T-helper 1 cell treated with Interleukin-12 subunit alpha and Interleukin-12 subunit beta and Interleukin-4 antibody, amounts not matched to agents 30 μg/mL and 1 μg/mL, for 36 hours (primary cell): Measurements from ENCODE around the gene FAM234B.
A peak's percentile ranks its signal among the peaks of the same experiment; 100 is the strongest.

Experiments used
- H3K27ac Mint-ChIP-seq: one replicate; pipeline ENCODE4 v1.8.0; 2021; ENCODE audit warnings: mild to moderate bottlenecking, mixed read lengths
- H3K27me3 Mint-ChIP-seq: one replicate; pipeline ENCODE4 v1.8.0; 2021; ENCODE audit warnings: low read depth, mixed read lengths
- H3K36me3 Mint-ChIP-seq: one replicate; pipeline ENCODE4 v1.8.0; 2021; ENCODE audit warnings: low read depth, mixed read lengths
- H3K4me1 Mint-ChIP-seq: one replicate; pipeline ENCODE4 v1.8.0; 2021; ENCODE audit warnings: low read depth, mixed read lengths
- H3K4me3 Mint-ChIP-seq: one replicate; pipeline ENCODE4 v1.8.0; 2021; ENCODE audit warnings: mild to moderate bottlenecking, moderate library complexity, mixed read lengths
- H3K9me3 Mint-ChIP-seq: one replicate; pipeline ENCODE4 v1.8.0; 2021; ENCODE audit warnings: mixed read lengths

FAM234B gene, protein sequence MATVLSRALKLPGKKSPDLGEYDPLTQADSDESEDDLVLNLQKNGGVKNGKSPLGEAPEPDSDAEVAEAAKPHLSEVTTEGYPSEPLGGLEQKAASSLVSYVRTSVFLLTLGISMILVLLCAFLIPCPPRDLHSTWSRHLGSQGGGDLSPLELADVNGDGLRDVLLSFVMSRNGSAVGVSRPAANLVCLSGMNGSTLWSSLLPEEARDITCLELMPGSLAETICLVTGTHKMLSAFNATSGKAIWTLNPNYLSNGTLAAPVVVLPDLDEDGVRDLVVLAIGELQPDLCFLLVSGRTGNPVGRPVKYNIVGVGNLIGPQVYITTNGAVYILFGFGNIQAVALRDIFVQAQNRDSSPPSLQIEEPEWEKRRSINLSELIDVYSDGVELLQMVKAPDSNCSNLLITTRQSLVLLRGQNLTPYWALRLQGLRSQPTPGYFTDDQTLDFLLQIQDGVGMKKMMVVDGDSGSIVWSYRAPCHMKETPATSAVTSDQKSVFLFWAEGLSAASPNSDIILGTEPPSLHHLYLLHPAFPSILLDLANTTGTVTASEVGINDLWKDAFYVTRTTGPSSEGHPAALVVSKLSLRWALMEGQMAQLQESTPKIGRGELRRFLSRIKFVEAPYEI

GRCh38 chr12:13044002-13044905 lies at the start of gene FAM234B:
Gene FAM234B, plus strand, starts transcription at chr12:13044381. Its CDS starts 23 bp downstream, at chr12:13044404.
- Mint-ChIP-seq H3K4me3 (peak within 1 kb of the TSS; percentile 81), H3K27me3 (peaks cover 23% of the 10 kb centered on the region), H3K9me3 (no peaks in the 10 kb centered on the region), H3K36me3 (no peaks in the 10 kb centered on the region), H3K4me1 (peaks cover 8% of the 10 kb centered on the region), H3K27ac (no peak within 1 kb of the TSS)

- Mint-ChIP-seq H3K27me3 (no peaks in the 10 kb centered on the region), H3K27ac (no peak overlapping the region), H3K9me3 (no peaks in the 10 kb centered on the region), H3K36me3 (no peaks in the 10 kb centered on the region), H3K4me3 (no peak overlapping the region), H3K4me1 (peaks cover 21% of the 10 kb centered on the region)
These were observed 49.1 kb upstream of the FAM234B start for GRCh38 chr12:12995088-12995487.

DNA sequence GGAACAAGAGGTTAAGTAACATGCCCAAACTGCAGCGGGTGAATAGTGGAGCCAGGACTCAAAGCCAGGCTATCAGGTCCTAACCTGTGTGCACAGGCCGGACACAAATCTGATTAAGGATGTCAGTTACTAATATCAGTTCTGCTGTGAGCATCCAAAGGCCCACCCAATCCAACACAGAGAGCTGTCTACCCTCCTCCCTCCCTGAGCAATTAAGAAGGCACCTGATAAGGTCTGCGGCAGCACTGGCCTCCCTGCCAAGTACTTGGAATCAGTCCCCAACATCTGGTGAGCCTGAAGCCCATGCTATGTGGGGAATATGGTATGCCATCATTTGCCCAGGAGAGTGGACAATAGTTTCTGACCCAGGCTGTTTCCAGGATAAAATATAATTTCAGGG lies 48.0 kb upstream of the FAM234B start:
- no peak overlapping the region for H3K4me3 Mint-ChIP-seq
- no peaks in the 10 kb centered on the region for H3K36me3 Mint-ChIP-seq
- no peak overlapping the region for H3K27ac Mint-ChIP-seq
- H3K27me3 Mint-ChIP-seq = no peaks in the 10 kb centered on the region
- H3K9me3 Mint-ChIP-seq = no peaks in the 10 kb centered on the region
- peaks cover 25% of the 10 kb centered on the region for H3K4me1 Mint-ChIP-seq

- no peak overlapping the region for H3K4me3 Mint-ChIP-seq
- H3K27ac Mint-ChIP-seq = no peak overlapping the region
- H3K9me3 Mint-ChIP-seq = no peaks in the 10 kb centered on the region
- no peaks in the 10 kb centered on the region for H3K36me3 Mint-ChIP-seq
- peaks cover 28% of the 10 kb centered on the region for H3K4me1 Mint-ChIP-seq
- peaks cover 6% of the 10 kb centered on the region for H3K27me3 Mint-ChIP-seq
These were observed 47.0 kb upstream of the FAM234B start for GRCh38 chr12:12997156-12997555.

DNA sequence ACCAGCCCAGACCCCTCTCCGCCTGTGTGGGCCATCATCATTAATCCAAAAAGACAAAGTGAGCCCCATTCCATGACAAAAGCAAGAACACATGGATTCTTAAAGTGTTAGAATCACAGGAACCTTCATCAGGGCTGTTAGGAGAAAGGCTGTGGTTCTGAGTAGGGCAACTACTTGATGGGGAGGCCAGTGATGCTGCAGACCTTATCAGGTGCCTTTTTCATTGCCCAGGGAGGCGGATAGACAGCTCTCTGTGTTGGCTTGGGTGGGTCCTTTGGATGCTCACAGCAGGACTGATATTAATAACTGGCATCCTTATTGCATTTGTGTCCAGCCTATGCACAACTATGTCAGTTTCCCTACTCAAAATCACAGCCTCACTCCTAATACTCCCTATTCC lies 46.4 kb upstream of the FAM234B start:
- peaks cover 12% of the 10 kb centered on the region for H3K27me3 Mint-ChIP-seq
- peaks cover 27% of the 10 kb centered on the region for H3K4me1 Mint-ChIP-seq
- H3K36me3 Mint-ChIP-seq = no peaks in the 10 kb centered on the region
- no peak overlapping the region for H3K27ac Mint-ChIP-seq
- no peak overlapping the region for H3K4me3 Mint-ChIP-seq
- no peaks in the 10 kb centered on the region for H3K9me3 Mint-ChIP-seq

DNA sequence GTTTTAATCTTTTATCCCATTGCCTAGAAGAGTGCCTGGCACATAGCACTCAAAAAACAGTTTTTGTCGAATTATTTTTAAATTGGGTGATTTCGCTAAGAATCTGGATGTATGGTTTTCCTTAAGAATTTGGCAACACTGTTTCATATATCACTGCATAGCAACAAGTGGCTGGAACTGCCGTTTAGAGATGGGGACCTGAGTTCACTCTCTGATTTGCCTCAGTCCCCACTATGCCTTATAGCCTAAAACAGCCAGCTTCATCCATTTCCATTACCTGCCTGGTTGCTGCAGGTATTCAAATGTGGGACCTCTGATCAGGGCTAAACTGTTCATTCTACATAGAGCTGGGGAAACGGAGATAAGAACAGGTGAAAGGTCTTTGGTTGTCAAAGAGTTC lies 45.9 kb upstream of the FAM234B start:
- Mint-ChIP-seq H3K4me3 (no peak overlapping the region), H3K27me3 (peaks cover 17% of the 10 kb centered on the region), H3K4me1 (peaks cover 23% of the 10 kb centered on the region), H3K9me3 (no peaks in the 10 kb centered on the region), H3K27ac (no peak overlapping the region), H3K36me3 (no peaks in the 10 kb centered on the region)

DNA sequence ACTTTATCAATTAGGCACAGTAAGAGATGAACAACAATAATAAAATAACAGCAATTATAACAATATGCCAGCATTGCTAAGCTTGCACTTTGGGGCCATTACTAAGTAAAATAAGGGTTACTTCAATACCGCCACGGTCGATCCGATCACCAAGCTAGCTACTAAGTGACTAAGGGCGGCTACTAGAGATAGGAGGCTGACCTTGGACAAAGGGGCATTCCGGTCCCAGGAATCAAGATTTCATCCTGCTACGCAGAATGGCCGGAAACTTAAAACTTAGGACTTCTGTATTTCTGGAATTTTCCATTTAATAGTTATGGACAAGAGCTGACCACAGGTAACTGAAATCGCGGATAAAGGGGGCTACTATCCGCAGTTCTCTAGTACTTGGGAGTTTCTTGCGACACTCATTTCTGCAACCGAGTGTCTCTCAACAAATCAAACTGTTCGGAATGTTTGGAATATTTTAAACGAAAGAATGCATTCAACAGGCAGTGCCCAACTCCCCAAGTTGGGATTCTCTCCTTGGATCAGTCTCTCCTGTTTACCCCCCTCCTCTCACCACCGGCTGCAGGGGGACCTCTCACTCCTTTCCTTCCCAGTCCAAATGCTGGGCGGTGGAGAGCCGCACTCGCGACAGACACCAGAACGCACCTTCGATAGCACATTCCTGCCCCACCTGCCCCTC lies 44.8 kb upstream of the FAM234B start:
- H3K27me3 Mint-ChIP-seq = peaks cover 26% of the 10 kb centered on the region
- H3K9me3 Mint-ChIP-seq = no peaks in the 10 kb centered on the region
- H3K4me3 Mint-ChIP-seq = peak overlapping the region; percentile 88
- H3K36me3 Mint-ChIP-seq = no peaks in the 10 kb centered on the region
- H3K27ac Mint-ChIP-seq = peak overlapping the region; percentile 69
- H3K4me1 Mint-ChIP-seq = peaks cover 23% of the 10 kb centered on the region

- no peaks in the 10 kb centered on the region for H3K9me3 Mint-ChIP-seq
- H3K36me3 Mint-ChIP-seq = no peaks in the 10 kb centered on the region
- H3K27ac Mint-ChIP-seq = peak within 1 kb of the TSS; percentile 81
- peaks cover 23% of the 10 kb centered on the region for H3K4me1 Mint-ChIP-seq
- H3K27me3 Mint-ChIP-seq = peaks cover 33% of the 10 kb centered on the region
- peak within 1 kb of the TSS; percentile 88 for H3K4me3 Mint-ChIP-seq
These were observed 44.1 kb upstream of the FAM234B start, which contains the start of gene HEBP1 for GRCh38 chr12:12999959-13000615. Gene HEBP1, minus strand, starts transcription at chr12:13000265. Its CDS starts 151 bp downstream, at chr12:13000114.

DNA sequence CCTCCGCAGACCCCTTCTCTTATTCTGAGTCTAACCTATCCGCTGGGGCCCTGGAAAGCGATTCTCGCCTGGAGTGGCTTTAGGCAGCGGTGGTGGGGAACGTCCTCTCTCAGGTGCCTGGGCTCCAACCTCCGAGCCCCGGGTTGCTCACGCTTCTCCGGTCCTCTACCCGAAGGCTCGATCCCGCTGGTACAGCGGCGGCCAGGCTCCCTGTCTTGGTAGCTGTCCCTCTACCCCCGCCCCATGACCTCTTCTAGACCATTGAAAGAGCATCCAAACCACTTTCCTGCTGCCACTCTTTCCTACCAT lies 43.6 kb upstream of the FAM234B start:
- H3K36me3 Mint-ChIP-seq = no peaks in the 10 kb centered on the region
- H3K4me3 Mint-ChIP-seq = peak overlapping the region; percentile 88
- peaks cover 23% of the 10 kb centered on the region for H3K4me1 Mint-ChIP-seq
- no peaks in the 10 kb centered on the region for H3K9me3 Mint-ChIP-seq
- peaks cover 38% of the 10 kb centered on the region for H3K27me3 Mint-ChIP-seq
- peak overlapping the region; percentile 81 for H3K27ac Mint-ChIP-seq

DNA sequence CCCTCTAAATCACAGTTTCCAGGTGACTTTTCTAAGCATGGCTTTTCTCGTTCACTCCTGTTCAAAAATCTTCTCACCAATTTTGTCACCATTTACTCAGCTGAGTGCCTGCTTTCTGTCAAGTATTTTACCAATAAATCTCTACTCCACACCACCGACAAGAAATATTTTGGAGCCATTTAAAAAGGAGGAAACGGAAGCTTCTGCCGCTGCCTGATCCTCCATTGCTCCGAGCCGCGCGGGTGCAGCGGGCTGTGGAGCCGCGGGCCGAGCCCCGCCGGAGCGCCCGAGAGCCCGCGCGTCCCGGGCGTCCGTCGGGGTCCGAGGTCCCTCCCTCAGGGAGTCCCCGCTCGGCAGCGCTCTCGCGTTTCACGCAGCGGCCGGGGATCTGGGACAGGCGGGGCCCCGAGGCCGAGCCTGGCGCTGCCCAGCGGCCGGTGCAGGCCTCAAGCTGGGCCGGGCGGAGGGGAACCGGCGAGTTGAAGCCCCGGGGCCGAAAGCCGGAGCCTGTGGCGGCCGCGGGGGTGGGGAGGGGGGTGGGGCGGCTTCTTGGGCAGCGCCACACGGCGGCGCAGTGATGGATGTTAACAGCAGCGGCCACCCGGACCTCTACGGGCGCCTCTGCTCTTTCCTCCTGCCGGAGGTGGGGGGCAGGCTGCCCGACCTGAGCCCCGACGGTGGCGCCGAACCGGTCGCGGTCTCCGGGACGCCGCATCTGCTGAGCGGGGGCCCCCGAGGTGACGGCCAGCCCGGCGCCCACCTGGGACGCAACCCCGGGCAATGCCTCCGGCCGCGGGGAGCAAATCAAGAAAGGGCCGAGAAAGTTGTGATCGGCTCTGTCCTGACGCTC lies 43.0 kb upstream of the FAM234B start:
- H3K9me3 Mint-ChIP-seq = no peaks in the 10 kb centered on the region
- H3K4me1 Mint-ChIP-seq = peaks cover 23% of the 10 kb centered on the region
- peak overlapping the region; percentile 88 for H3K4me3 Mint-ChIP-seq
- peaks cover 43% of the 10 kb centered on the region for H3K27me3 Mint-ChIP-seq
- H3K27ac Mint-ChIP-seq = peak overlapping the region; percentile 81
- H3K36me3 Mint-ChIP-seq = no peaks in the 10 kb centered on the region

- H3K36me3 Mint-ChIP-seq = no peaks in the 10 kb centered on the region
- H3K4me3 Mint-ChIP-seq = peak overlapping the region; percentile 84
- H3K27ac Mint-ChIP-seq = peak overlapping the region; percentile 47
- H3K9me3 Mint-ChIP-seq = no peaks in the 10 kb centered on the region
- peaks cover 23% of the 10 kb centered on the region for H3K4me1 Mint-ChIP-seq
- H3K27me3 Mint-ChIP-seq = peaks cover 43% of the 10 kb centered on the region
These were observed 42.5 kb upstream of the FAM234B start for GRCh38 chr12:13001775-13002040.

GRCh38 chr12:13002301-13003097 lies 41.7 kb upstream of the FAM234B start:
- Mint-ChIP-seq H3K27me3 (peaks cover 43% of the 10 kb centered on the region), H3K27ac (peak overlapping the region; percentile 47), H3K4me3 (peak overlapping the region; percentile 84), H3K9me3 (no peaks in the 10 kb centered on the region), H3K4me1 (peaks cover 17% of the 10 kb centered on the region), H3K36me3 (no peaks in the 10 kb centered on the region)

DNA sequence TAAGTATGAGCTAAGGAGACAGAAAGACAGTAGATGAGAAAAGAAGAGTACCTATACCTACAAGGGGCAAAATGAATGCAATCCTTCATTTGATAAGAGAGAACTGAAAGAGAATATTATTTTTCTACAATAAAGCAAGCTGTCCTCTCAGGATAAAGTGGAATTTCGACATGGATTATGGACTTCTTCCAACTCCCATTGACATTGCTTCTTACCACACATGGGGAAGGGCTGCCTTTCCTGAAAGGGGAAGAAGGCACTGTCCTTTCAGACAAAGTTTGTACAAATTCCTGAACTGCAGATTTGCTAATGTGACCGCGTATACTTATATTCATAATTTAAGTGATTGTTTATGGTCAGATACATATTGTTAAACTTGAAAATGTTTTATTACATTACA lies 39.8 kb upstream of the FAM234B start:
- Mint-ChIP-seq H3K27ac (no peak overlapping the region), H3K27me3 (peaks cover 49% of the 10 kb centered on the region), H3K4me3 (no peak overlapping the region), H3K36me3 (no peaks in the 10 kb centered on the region), H3K9me3 (no peaks in the 10 kb centered on the region), H3K4me1 (peaks cover 12% of the 10 kb centered on the region)
